ENCODE measurements around the gene HOXB2.
"Not testable (repeated sequence)": the region's sequence is repeated elsewhere in the genome, so short reads cannot be mapped to it uniquely, and the experiment has no call there.

Gene HOXB2

GRCh38 chr17:48539177-48539576 is 5.7 kb downstream of the HOXB2 start:
- no peak for DNase-seq

GRCh38 chr17:48537316-48537715 is 7.6 kb downstream of the HOXB2 start:
- no peak for DNase-seq

DNA sequence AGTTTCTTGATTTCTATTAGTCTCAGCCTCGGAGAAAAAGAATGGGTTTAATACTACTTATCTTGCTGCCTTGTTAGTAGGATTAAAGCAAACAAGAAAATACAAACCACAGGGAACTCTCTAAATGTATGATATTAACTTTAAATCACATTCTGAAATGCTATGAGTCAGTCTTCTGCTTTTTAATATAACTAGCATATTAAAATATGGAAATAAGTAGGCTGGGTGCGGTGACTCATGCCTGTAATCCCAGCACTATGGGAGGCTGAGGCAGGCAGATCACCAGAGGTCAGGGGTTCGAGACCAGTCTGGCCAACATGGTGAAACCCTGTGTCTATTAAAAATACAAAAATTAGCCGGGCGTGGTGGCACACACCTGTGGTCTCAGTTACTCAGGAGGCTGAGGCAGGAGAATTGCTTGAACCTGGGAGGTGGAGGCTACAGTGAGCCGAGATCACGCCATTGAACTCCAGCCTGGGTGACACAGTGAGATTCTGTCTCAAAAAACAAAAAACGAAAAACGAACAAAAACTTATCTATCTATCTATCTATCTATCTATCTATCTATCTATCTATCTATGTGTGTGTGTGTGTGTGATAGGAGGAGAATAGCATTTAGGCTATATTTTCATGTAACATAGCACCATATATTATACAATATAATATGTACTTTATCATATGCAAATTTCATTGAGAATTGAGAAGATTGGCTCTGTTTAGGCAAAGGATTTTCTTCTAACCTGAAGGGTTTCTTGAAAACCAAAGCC is 8.9 kb downstream of the HOXB2 start:
- DNase-seq, result not testable (repeated sequence)

GRCh38 chr17:48532261-48532660 is 12.6 kb downstream of the HOXB2 start:
- DNase-seq, result no peak

- DNase-seq, result no peak
Observed at GRCh38 chr17:48530887-48531272, 14.0 kb downstream of the HOXB2 start, which contains the start of gene HOXB1. HOXB1 (minus strand) TSS chr17:48531011; CDS start chr17:48530904, 107 bp downstream.

DNA sequence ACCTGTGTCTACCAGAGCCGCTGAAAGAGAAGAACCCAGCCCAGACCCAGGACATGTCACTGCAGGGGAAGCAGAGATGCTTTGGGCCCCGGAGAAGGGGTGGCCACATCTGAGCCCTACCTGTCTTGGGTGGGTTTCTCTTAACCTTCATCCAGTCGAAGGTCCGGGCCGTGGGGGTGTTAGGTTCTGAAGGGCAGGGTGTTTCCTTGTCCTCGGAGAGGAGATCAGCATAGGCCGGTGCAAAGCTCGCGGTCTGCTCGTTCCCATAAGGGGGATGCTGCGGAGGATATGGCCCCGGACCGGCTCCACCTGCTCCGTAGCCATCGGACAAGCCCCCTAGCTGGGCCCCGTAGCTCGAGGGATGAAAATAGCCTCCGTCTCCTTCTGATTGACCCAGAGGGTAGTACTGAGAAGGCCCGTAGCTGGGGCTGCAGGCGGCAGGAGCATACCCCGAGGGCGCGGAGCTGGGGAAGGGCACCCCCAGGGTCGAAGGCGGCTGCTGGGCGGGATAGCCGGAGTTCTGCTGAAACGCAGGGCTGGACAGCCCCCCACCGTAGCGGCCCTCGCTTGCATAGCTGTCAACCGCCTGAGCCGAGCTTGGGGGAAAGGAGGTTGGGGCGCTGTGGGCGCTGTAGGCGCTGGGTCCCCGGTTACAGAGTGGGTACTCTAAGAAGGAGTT is 14.6 kb downstream of the HOXB2 start:
- no peak for DNase-seq

GRCh38 chr17:48529683-48530009 is 15.3 kb downstream of the HOXB2 start:
- no peak for DNase-seq

DNA sequence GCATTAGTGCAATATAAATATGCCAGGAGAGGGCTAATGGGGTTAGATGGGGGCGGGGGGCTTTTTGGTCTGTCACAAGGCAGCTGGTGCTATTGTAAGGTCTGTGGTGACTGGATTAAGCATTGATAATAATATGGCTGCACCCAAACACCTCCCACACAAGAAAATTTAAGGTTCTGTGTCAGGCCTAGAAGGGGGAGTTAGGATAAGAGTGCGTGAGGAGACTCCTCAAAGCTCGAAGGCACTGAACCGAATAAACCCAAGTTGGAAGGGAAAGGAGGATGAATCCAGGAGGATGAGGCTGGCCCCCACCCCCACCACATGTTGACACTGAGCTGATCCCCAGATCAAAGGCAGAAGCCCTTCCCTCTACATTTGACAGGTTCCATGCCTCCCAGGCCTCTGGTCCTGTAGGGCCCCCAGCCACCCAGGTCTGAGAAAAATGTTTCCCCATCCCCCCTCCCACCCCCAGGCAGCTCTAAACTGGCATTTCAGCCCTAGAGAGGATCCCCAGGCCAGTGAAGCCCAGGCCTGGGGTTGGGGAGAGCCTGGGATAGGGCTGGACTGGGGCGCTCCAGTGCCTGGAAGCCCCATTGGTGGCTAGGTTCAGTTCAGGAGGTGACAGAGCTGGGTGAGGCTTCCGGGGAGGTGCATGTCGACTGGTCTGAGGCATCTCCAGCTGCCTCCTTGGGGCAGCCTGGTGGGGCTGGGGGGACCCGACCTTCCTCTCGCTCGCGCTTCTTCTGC is 15.8 kb downstream of the HOXB2 start:
- no peak for DNase-seq

DNA sequence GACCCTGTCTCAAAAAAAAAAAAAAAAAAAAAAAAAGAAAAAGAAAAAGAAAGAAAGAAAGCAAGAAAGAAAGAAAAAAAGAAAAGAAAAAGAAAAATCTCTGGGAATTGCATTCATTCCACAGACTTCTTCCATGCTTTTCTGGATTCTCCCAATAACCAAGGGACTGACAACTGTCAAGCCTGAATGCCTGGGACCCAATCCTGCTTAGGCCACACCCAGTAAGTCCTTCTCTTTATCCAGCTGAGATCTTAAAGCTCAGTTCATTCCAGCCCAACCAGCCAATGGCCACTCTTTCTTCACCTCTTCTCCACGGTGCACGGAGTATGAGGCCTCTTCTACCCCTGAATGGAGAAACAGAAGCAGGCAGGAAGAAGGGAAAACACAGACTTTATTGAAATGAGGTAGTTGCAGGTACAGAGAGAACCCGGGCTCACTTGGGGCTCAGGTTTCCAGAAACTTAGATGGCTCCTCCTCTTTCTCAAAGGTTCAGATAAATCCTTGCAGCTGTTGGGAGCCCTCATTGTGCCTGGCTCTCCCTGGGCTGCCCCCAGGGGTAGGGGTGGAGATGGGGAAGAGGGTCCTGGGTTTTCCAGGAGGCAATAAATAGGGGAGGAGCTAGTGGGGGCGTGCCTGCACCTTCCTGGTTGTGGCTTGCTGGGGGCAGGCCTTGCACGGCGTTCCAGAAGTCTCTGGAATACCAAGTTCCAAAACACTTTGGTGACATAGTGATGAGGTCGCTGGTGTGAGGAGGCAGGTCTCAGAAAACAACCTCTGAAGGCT is 16.6 kb downstream of the HOXB2 start:
- DNase-seq, result no peak

- DNase-seq, result no peak
Observed at GRCh38 chr17:48527547-48527932, 17.4 kb downstream of the HOXB2 start.

- no peak for DNase-seq
Observed at GRCh38 chr17:48526608-48527546, 18.0 kb downstream of the HOXB2 start.

GRCh38 chr17:48523010-48523409 is 21.9 kb downstream of the HOXB2 start:
- no peak for DNase-seq

GRCh38 chr17:48522031-48522653 is 22.8 kb downstream of the HOXB2 start:
- no peak for DNase-seq

GRCh38 chr17:48520631-48521079 is 24.3 kb downstream of the HOXB2 start:
- DNase-seq, result no peak

DNA sequence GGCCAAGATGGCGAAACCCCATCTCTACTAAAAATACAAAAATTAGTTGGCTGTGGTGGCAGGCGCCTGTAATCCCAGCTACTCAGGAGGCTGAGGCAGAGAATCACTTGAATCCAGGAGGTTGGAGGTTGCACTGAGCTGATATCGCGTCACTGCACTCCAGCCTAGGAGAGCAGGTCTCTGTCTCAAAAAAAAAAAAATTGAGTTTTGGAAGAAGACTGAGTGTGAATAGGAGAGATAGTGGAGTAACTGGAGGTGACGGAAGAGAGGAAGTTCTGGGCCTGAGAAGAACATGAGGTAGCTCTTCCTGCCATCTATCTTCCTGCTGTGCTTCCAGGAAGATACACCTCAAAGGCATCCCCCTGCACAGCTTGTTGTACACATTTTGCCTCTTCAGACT is 25.5 kb downstream of the HOXB2 start:
- no peak for DNase-seq

DNA sequence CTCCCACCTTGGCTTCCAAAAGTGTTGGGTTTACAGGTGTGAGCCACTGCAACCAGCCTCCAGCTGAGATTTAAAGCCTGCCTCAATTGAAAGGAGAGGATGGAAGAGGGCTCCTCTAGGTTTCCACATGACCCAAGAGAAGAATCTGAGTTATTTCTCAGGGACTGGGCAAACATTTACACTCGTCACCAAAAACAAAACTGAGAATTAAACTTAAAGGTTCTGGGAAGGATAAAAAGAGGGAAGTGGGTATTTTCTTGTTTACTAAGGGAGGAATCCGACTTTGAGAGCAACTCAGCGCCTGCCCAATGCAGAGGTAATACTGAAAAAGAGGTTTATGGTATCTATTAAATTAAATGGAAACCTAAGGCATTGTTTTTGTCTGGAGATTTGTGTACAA is 27.4 kb downstream of the HOXB2 start:
- DNase-seq, result no peak

- DNase-seq, result no peak
Observed at GRCh38 chr17:48515925-48516900, 28.7 kb downstream of the HOXB2 start.

GRCh38 chr17:48514477-48514876 is 30.4 kb downstream of the HOXB2 start:
- DNase-seq, result no peak

DNA sequence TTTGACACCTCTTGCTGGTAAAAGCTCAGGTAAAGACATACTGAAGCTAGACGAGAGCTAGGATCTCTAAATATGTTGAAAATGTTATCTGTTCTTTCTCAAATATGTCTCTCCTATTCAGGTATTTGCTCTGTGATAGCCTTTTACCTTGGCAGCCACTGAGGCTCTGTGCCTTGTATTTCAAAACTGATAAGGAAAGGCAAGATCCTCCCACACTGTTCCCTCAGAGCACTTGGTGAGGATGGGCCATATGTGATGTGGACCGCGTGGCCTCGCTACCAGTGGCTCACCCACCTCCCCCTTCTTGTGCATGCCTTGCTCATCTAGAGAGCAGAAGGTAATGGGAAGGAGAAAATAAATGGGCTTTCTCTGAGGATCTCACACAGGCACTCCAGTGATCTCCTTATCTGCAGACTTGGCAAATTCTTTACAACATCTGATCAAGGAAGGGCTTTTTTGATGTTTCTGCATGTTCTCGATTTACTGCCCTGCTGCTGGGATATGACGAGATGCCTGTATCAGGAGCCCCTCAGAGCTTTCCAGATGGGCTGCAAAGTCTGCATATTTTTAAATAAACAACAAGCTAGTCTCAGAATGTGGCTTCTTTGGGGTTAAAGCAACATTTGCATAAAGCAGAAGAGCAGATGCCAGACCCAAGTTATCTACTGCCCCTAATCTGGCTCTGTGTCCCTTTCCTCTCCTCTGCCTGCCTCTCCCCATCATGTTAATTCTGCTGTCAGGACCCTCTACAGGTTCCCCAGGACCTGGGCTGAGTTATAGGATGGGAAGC is 31.0 kb downstream of the HOXB2 start:
- no peak for DNase-seq

Measured in NCI-H187 (cell line).